G401 (cell line): ENCODE results near the gene ADAMTS1. TPM values are rescaled to one million over a fixed set of nuclear protein-coding genes. Genes with fewer than 3 reads are reported as not detected.
"Not testable (repeated sequence)": the region's sequence is repeated elsewhere in the genome, so short reads cannot be mapped to it uniquely, and the experiment has no call there.

Experiments
- DNase-seq: peaks from one replicate; pipeline ENCODE4 v3.0.0-alpha.2; 2015; ENCODE audit warnings: low spot score
- in situ Hi-C: cut with HindIII; loops from 2 replicates; pipeline ENCODE4 v1.10.0; 2016; ENCODE audit warnings: low sequenced_read_pairs, mixed read lengths
- total RNA-seq: library from RNA; depleted of rRNA; stranded (reverse); fragments of >200 nt; shearing (Covaris generic); gene quantifications from 2 replicates; pipeline ENCODE4 v1.2.3, GENCODE V29; 2014; rRNA removed

Gene ADAMTS1
- 75.1 and 86.8 TPM in 2 replicates for total RNA-seq

DNA sequence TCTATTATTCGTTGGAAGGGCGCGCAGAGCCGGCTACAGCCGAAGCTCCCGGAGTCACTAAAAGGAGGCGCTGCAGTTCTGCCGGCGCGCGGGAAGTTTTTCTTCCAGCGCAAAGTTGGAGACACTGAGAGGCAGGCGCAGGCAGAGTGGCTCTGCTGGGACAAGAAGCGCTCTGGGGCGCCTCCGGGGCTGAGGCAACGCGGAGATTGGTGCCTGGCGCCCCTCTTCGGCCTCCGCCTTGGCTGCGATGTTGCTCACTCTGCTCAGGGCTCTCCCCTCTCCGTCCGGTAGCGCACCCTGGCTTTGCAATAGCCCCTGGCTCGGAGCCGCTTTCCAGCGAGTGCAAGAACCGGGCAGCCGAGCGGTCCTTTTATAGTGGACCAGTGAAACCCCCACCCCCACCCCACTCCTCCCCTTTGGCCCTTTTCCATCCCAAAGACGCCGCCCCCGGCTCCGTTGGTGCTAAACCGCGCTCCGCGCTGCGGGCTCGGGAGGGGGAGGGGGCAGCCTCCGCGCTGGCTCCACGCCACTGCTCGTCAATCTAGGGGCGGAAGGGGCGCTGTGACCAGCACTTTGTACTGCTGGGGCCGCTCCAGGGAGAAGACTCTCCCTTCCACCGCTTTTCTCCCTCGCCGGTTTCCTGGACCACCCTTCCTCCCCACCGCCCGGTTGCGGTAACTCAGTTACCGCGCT, at the start of gene ADAMTS1:
Gene ADAMTS1, minus strand, starts transcription at position 344 of the 693 bp plus-strand sequence. CDS start 455 bp downstream, outside the sequence.
- peak; percentile 74 for DNase-seq
- in situ Hi-C loops: no loop called here

DNA sequence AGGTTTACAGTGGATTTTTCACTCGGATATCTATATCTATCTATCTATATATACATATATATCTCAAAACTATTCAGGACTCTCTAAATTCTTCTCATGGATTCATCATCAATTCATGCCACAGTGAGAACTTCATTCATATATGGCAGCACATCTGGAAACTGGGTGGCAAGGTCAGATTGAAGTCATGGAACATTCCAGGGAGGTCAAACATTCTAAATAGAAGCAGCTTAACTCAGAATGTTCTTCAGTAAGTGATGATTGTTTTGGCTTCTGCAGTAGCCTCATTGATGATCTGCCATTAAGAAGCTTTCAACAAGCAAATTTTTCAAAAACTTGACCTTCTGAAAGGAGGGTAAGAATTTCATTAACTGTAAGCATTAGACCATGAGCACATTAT, 46.9 kb upstream of the ADAMTS1 start:
- DNase-seq: no peak
- in situ Hi-C loops: no loop called here

DNA sequence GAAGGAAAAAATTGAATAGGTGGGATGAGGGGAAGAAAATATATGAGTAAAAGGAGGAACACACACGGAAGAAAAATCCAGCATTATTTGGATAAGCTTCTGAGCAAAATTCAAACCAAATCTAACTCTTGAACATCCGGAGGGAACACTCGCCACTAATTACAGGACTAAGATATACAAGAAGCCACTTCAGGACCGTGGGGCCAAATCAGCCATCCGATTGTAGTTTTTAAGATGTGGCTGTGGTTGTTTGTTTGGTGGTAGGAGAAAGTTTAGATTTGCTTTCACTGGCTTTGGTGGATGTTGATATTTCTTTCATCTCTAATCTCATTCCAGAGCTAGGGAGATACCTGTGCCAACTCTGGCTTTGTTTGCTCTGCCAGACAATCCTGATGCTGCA, 43.7 kb upstream of the ADAMTS1 start:
- in situ Hi-C loops: no loop called here
- DNase-seq: no peak

DNA sequence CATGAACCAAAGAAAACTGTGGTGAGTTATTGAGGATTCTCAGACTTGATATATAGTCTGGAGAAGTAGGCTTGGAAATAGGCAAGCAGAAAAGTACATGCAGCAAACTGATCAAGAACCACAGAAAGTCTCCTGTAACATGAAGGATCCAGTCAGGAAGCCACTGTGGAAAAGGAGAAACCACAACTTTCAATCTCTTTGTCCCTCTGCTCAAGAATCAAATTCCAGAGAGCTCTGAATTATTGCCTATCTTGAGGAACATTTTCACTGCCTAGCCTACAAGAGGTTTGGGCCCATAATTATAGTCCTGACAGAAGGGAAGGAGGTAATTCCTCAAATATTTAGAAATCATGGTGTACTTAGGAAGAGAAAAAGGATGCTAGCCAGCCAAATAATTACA, 43.0 kb upstream of the ADAMTS1 start:
- DNase-seq: no peak
- in situ Hi-C loops: no loop called here

DNA sequence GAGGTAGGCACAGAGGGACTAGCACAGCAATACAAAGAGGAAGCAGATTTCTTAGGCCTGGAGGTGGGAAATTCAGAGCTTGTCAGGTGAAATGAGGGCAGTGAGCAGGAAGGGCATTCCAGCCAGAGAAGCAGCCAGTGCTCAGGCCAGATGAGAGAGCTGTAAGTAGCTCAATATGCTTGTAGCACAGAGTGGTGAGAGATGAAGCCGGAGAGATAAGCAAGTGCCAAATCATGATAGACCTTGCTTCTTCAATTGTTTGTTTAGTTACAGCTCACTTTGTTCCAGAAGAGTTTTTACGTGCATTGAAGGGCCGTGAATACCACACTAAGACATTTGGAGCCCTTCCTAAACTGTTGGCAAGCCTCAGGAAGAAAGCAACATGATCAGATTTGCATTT, 42.0 kb upstream of the ADAMTS1 start:
- peak; percentile 77 for DNase-seq
- in situ Hi-C loops: no loop called here

DNA sequence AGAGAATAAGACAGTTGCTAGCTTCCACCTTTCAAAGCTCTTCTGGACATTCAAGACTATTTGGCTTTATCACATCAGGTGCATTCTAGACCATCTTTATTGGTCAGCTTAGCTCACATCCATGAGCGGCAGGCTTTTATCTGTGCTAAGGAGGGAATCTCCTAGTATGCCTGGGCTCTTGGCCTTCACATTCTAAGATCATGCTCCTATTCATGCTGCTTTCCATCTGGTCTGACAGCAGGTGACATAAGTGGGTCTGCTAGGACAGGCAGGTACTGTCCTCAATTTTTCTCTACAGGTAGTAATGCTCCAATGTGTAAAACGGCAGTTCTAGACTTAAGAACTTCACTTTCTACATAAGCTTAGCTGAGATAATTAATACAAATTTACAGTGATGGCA, 39.2 kb upstream of the ADAMTS1 start:
- peak; percentile 95 for DNase-seq
- in situ Hi-C loops: no loop called here

DNA sequence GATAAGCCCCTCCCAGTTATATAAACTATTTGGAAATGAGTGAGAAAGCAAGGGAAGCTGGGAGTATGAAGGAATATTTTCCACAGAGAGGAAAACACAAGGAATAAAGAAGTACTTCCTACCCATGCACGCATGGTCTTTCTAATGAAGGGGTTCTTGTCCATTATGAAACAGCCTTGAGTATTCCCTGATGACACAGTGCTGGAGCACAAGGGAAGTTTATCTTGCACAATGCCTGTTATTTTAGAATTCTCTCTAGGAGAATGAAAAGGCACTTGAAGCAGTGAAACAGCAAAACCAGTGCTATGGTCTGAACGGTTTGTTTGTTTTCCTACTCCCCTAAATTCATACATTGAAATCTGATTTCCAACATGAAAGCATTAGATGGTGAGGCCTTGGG, 38.6 kb upstream of the ADAMTS1 start:
- in situ Hi-C loops: no loop called here
- no peak for DNase-seq

DNA sequence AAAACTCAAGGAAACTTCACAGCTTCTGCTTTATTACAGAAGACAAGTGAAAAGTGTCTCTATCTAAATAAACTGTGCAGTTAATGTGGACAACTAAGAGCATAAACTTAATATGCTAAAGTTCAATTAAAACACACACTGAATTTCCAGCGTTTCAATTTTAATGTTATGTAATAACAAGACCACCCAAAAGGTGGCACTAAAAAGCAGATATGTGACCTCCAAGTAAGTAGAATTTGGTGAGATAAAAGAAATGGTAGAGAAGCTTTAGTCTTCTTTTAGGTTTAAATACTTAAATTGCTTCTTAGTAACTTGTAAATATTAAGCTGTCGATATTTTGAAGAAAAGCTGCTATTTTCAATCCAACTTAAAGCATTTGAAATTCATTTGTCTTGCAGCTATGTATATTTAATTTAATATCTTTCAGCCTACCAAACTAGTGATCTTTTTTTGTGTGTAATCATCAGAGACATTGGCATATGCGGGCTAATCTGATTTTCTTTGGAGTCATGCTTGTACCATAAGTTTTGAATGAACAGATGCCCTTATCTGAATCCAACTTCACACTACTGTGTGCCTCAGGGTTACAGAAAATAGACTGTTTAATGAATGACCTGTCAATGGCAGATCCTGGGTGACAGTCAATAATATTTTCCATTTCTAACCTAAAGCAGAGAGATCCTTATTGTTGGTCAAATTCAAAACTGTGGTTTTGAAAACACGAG, 36.5 kb upstream of the ADAMTS1 start:
- in situ Hi-C loops: no loop called here

DNA sequence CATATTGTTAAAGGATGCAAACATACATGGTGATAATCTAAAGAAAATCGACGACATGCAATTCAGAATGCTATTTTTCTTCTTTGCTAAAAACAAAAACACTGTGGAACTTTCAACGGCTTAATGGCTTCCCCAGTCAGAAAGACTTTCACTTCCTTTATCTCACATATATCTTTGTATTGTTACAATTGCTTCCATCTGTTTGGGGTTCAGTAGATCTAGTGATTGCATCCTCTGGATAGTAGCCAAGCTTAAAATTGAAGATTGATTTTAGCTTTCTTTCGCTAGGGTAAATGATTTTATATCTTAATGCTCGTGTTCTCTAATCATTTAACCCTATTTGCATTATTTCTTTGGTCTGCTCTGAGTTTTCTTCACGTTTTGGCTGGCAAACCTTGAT, 31.8 kb upstream of the ADAMTS1 start:
- DNase-seq: no peak
- in situ Hi-C loops: no loop called here

More for the DNA sequence above, 36.5 kb upstream of the ADAMTS1 start:
- DNase-seq: peak; percentile 25

DNA sequence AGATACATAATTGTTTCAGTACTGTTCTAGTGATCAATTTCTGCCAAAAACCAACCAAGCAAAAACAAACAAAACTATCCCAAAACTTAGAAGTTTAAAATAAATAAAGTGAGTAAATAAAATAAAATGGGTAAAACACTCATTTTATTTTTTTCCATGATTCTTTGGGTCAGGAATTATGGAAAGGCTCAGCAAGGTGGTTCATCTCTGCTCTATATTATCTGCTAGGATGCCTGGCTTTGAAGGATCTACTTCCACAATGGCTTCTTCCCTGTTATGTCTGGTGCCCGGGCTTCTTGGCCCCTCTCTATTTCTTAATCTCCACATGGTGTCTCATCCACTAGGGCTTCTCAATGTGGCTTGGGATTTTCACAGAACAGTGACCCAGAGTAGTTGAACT, 29.1 kb upstream of the ADAMTS1 start:
- in situ Hi-C loops: no loop called here

DNA sequence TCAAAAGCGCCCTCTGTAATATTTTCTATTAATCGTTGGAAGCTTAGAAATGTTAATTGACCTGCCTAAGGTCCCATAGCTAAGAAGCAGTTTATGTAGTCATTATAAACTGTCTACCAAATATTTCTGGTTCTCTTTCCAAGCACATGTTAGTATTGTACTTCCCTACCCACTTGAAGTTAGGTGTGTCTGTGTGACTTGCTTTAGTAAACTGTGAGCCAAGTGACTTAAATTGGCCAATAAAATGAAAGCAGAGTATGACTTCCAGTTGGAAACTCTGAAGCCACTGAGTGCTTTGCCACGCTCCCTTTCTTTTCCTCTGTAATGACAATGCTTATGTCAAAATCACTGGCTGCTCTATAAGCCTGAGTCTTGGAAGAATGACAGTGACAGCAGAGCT, 20.6 kb upstream of the ADAMTS1 start:
- in situ Hi-C loops: no loop called here
- DNase-seq: no peak

More for the DNA sequence above, 29.1 kb upstream of the ADAMTS1 start:
- no peak for DNase-seq

DNA sequence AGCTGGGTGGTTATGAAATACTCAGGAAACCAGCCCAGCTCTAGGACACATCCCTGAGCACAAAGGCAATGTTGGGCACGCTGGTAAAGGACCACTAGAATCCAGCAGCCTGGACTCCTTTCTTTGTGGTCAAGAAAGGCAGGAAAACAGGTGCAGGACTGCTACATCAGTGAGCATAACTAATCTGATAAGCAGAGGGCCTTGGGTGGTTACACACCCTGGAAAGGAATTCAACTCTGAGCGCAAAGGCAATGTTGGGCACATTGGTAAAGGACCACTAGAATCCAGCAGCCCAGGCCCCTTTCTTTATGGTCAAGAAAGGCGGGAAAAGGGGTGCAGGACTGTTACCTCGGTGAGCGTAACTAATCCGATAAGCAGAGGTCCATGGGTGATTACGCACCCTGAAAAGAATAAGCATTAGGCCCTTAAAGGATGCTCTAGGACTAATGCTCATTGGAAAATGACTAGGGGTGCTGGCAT, 11.7 kb upstream of the ADAMTS1 start:
- DNase-seq, in situ Hi-C loops: not testable (repeated sequence)

DNA sequence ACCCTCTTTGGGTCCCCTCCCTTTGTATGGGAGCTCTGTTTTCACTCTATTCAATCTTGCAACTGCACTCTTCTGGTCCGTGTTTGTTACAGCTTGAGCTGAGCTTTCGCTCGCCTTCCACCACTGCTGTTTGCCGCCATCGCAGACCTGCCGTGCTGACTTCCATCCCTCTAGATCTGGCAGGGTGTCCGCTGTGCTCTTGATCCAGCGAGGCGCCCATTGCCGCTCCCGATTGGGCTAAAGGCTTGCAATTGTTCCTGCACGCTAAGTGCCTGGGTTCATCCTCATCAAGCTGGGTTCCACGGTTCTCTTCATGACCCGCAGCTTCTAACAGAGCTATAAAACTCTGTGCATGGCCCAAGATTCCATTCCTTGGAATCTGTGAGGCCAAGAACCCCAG, 9.5 kb upstream of the ADAMTS1 start:
- DNase-seq, in situ Hi-C loops: not testable (repeated sequence)

DNA sequence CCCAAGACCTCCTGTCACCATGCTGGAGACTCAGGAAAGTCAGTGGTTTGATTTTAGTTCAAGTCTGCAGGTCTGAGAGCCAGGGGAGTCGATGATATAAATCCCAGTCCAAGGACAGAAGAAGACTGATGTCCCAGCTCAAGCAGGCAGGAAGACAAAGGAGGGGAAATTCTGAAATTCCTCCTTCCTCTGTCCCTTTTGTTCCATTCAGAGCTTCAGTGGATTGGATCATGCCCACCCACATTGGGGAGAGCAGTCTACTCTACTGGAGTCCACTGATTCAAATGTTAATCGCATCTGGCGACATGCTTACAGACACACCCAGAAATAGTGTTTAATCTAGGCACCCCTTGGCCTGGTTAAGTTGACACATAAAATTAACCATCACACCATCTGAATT, 7.2 kb upstream of the ADAMTS1 start:
- in situ Hi-C loops: no loop called here
- DNase-seq: no peak

DNA sequence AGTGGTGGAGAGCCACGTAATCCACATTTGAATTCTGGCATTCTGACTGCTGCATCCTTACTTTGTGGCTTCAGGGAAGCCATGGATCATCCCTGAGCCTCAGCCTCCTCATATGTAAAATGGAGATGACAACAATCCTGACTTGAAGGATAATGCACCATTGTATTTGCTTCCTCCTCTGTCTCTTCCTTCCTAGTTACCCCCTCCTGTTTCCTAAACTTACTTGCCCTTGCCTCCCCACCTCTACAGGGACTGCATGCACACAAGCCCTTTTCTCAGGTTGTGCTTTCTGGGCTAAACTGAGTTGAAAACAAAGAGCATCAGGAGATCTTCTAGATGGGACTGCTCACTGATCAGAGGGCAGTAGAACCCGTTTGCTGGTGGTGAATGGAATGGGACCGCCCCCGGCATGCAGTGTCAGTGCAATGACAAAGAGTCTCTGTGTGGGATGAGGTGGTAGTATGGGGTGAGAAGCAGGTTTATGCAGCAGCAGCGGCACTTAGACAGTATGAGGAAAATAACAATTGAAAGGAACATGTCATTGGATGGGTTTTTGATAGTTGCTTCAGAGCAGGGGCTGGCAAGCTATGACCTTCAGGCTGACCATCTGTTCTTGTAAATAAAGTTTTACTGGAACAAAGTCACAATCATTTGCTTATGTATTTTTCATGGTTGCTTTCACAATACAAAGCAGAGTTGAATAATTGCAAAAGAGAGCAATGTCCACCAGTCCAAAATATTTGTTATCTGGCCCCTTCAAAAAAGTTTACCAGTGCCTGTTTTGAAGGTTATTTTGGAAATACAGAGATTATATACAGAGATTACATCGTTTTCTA, 6.1 kb upstream of the ADAMTS1 start:
- DNase-seq: no peak
- in situ Hi-C loops: no loop called here

DNA sequence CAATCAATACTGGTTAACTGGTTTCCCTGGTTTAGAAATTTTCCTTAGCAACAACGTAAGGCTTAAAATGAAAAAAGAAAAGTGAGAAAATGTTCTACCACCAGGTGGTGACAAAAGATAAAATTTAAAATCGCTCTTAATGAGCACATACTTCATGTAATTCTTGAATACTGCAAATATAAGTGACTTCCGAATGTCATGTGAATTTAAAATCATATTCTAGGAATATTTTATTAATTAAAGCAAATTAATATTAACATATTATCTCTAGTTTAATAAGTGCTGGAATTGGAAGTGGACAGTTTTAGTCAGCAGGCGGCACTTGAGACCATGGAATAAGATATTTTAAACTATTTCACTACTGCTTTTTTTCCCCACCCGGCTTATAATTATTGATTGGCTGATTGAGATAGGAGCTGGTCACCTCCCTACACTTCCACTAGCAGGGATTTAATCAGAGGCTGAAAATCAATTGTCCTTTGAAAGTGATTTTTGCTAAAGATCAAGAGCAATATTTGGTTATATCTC, 5.0 kb upstream of the ADAMTS1 start:
- DNase-seq: peak; percentile 80
- in situ Hi-C loops: no loop called here

DNA sequence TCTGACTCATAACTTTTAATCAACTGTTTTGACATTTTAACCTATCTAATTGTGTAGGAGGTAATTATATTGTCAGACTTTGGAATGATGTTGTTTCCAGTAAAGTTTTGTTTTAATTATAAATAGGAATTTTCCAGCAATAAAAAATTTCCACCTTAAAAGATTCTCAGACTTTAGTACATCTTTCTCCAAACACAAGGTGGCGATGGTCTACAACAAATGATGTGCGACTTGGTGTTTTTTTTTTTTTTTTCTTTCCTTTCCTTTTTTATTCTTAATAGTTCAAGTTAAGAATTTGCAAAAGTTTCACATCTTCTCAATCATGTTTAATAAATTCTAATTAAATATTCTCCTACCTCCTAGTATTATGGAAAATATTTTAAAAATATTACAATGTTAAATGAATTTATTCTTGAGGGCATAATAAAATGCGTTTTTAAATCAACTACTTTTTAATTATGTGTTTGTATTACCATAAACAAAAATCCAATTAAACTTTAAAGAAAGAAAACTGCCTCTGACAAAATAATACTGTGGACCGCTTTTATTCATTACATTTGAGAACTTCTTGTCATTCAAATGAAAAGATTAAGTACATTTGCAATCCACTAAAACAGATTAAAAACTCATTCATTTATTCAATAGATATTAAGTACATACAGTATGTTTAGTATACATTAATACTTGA, 4.4 kb upstream of the ADAMTS1 start:
- in situ Hi-C loops: no loop called here
- DNase-seq: peak; percentile 74

DNA sequence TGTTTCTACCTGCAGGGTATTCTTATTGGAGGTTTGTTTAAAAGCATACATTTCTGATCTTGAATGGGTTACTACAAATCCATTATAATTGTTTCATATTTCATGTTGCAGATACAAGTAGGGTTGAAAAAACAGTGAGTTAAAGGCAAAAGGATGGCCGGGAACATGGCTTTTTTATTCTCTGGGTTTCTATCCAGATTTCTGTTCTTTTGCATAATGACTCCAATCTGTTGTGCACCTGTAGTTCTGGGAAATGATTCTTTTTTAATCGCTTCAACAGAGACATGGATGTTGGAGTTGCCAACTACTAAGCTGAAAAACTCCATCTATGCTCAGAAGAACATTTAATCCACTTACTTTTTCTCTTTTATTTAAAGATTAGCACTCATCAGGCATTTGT, 2.7 kb upstream of the ADAMTS1 start:
- peak; percentile 85 for DNase-seq
- in situ Hi-C loops: no loop called here

DNA sequence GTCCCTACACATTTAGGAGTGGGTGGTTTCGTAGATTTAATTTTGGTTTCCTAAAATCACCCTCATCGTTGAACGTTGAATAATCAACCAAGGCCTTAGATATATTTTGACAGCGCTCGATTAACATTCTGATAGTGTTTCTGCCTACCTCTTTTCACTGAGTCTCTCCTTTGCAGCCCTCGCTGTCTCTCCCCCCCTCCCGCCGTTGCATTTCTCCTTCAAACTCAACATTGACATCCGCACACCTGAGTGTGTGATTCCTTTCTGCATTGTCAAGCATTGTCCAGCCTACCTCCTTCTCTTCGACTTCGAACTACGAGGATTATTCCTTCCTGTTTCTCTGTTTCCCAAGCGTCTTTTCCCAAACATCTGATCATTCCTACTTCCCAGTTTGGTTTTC, 1.8 kb upstream of the ADAMTS1 start:
- no peak for DNase-seq
- in situ Hi-C loops: no loop called here
